GM19467 (cell line): ENCODE measurements around the gene STUB1.

ENCODE experiments used
- ATAC-seq: cut with Tn5 transposase; IDR thresholded peaks from one replicate; pipeline ENCODE4 v1.9.1; 2021; ENCODE audit warnings: mild to moderate bottlenecking, moderate library complexity; ENCODE audit not compliant: unreplicated experiment

Gene STUB1

GRCh38 chr16:679814-680624, at the start of gene STUB1:
STUB1 (plus strand) TSS chr16:680410; CDS start chr16:680526, 116 bp downstream.
- no peak for ATAC-seq

DNA sequence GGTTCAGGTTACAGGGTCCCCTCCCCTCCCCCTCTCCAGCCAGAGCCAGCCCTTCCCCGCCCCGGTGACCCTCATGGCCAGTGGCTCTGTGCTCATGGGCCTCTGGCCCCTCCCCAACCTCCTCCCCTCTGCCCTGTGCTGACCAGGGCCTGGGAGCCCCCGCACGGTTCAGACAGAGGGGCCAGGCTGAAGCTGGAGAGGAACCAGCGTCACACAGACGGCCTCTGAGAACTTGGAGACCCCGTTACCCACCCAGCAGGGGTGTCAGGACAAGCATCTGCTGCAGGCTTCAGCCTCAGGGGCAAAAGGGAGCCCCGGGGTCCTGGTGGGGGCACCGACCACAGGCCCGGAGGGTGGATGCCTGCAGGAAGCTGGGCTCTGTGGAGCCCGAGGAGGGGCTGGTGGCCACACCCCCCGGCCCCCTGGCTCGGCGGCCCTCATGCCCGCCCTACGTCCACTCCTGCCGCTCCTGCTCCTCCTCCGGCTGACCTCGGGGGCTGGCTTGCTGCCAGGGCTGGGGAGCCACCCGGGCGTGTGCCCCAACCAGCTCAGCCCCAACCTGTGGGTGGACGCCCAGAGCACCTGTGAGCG, 49.3 kb upstream of the STUB1 start, which contains the start of gene WFIKKN1:
WFIKKN1 (plus strand) TSS at position 171 of the 591 bp plus-strand sequence; CDS start at position 440, 269 bp downstream.
- no peak for ATAC-seq

DNA sequence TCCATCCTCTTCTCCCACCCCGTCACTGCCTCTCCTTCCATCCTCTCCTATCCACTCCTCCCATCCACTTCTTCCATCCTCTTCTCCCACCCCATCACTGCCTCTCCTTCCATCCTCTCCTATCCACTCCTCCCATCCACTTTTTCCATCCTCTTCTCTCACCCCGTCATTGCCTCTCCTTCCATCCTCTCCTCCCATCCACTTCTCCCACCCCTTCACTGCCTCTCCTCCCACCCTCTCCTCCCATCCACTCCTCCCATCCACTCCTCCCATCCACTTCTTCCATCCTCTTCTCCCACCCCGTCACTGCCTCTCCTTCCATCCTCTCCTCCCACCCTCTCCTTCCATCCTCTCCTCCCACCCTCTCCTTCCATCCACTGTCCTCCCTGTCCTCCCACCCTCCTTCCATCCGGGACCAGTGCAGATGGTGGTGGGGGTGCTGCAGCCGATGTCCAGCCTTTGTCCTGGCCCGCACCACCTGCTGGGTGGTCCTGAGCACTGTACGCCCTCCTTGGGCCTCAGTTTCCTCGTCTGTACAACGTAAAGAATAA, 48.3 kb upstream of the STUB1 start:
- no peak for ATAC-seq

- no peak for ATAC-seq
These were observed 47.5 kb upstream of the STUB1 start for GRCh38 chr16:632486-633335.

DNA sequence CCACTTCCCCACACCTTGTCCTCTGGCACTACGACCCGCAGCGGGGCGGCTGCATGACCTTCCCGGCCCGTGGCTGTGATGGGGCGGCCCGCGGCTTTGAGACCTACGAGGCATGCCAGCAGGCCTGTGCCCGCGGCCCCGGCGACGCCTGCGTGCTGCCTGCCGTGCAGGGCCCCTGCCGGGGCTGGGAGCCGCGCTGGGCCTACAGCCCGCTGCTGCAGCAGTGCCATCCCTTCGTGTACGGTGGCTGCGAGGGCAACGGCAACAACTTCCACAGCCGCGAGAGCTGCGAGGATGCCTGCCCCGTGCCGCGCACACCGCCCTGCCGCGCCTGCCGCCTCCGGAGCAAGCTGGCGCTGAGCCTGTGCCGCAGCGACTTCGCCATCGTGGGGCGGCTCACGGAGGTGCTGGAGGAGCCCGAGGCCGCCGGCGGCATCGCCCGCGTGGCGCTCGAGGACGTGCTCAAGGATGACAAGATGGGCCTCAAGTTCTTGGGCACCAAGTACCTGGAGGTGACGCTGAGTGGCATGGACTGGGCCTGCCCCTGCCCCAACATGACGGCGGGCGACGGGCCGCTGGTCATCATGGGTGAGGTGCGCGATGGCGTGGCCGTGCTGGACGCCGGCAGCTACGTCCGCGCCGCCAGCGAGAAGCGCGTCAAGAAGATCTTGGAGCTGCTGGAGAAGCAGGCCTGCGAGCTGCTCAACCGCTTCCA, 46.7 kb upstream of the STUB1 start:
- ATAC-seq, result no peak

DNA sequence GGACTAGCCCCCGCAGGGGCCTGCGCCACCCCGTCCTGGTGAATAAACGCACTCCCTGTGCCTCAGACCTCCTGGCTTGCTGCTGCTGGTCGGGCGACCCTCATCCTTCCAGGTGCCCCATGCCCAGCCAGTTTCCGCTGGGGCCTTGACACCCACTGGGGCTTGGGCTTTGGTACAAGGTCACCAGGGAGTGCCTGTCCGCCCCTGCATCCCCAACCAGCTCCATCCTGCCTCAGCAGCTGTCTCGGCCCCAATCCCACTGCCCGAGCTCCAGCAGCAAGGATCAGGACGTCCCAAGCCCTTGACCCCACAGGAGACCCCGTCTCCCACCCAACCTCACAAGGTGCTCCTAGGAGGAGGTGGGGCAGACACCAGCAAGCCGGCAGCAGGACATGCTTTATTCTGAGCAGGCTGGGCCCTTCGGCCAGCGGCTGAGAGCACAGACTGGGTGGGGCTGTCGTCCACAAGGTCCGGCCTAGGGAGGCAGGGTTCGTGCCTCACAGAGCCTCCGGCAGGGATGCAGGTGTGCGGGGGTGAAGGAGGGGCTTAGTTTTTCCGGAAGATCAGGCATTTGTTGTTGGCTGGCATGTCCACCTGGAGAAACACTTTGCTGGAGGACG, 46.0 kb upstream of the STUB1 start:
- no peak for ATAC-seq

DNA sequence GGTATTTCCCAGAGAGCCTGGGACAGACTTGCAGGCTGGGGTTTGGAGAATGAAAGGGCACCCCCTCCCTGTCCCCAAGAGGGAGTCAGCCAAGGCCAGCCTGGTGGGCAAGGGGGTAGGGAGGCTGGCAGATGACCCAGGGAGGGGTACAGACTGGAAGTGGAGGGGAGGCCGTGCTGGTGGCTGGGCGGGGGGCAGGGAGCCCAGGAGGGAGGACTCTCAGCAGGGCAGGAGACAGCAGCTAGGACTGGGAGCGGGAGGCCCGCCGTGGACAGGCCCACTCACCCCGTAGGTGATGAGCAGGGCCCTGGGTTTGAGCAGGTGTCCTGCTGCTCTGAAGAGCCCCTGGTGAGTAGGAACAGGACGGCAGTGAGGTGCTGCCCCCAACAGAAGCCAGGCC, 45.2 kb upstream of the STUB1 start:
- ATAC-seq, result no peak

DNA sequence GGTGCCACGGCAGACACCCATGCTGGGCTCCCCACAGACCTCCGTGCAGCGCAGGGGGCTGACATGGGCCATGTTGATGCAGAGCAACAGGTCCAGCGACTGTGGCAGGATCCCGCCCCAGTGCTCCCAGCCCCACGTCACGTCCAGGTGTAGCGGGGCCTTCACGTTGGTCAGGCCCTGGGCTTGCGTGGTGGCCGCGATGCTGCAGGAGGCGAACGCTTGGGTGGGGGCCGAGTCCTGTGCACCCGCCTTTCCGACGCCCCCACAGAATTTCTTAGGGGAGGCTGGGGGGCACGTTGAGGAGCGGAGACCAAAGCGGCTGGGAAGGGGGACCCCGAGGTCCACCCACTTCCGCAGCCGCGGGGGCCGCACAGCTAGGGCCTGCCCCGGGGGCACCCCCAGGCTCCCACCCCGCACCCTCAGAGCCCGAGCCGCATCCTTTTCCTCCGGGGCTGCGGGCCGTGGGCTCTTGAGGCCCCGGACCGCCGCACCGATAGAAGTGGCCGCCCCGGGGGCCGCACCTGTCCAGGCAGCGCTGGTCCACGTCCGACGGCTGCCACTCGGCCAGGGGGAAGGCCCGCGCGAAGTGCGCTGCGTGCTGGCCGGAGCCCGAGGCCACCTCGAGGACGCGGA, 44.5 kb upstream of the STUB1 start:
- peak; percentile 3 for ATAC-seq

- ATAC-seq, result peak; percentile 64
These were observed 43.8 kb upstream of the STUB1 start, which contains the start of gene METTL26 for GRCh38 chr16:636206-637080. METTL26 (minus strand) TSS chr16:636305; CDS start chr16:636290, 15 bp downstream.

- ATAC-seq, result no peak
These were observed 42.9 kb upstream of the STUB1 start for GRCh38 chr16:637081-638018.

- ATAC-seq, result no peak
These were observed 42.1 kb upstream of the STUB1 start for GRCh38 chr16:638034-638543.

DNA sequence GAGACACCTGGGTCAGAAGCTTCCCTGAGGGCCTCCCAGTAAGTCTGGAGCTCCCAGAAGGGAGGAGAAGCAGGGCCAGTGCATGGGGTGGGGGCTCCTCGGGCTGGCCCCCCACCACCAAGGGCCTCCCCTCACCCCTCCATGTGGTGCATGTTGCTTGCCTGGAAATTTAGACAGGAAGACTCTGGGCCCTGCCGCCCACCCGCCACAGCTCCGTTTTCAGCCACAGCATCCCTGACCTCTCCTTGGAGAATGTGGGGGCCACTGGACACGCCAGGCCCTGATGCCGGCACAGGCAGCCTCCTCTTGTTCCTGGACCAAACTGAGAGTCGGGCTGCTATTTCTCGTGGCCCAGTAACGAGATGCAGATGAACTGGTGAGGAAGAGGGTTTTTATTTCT, 41.4 kb upstream of the STUB1 start:
- ATAC-seq, result no peak

DNA sequence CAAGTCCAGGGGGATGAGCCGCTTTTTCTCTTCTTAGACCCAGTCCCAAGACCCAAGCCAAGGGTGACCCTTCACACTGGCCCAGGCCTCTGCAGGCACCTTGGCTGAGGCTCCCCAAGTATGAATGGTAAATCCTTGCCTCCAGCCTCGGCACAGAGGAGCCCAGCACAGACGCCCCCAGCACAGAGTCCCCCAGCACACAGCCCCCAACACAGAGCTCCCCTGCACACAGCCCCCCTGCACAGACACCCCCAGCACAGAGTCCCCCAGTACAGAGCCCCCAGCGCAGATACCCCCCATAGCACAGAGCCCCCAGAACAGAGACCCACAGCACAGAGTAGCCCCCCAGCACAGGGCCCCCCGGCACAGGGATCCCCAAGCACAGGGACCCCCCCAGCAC, 39.6 kb upstream of the STUB1 start:
- no peak for ATAC-seq

GRCh38 chr16:641326-642188, 38.7 kb upstream of the STUB1 start, which contains the start of gene MCRIP2:
MCRIP2 (plus strand) TSS chr16:641828; CDS start chr16:641992, 164 bp downstream.
- no peak for ATAC-seq

DNA sequence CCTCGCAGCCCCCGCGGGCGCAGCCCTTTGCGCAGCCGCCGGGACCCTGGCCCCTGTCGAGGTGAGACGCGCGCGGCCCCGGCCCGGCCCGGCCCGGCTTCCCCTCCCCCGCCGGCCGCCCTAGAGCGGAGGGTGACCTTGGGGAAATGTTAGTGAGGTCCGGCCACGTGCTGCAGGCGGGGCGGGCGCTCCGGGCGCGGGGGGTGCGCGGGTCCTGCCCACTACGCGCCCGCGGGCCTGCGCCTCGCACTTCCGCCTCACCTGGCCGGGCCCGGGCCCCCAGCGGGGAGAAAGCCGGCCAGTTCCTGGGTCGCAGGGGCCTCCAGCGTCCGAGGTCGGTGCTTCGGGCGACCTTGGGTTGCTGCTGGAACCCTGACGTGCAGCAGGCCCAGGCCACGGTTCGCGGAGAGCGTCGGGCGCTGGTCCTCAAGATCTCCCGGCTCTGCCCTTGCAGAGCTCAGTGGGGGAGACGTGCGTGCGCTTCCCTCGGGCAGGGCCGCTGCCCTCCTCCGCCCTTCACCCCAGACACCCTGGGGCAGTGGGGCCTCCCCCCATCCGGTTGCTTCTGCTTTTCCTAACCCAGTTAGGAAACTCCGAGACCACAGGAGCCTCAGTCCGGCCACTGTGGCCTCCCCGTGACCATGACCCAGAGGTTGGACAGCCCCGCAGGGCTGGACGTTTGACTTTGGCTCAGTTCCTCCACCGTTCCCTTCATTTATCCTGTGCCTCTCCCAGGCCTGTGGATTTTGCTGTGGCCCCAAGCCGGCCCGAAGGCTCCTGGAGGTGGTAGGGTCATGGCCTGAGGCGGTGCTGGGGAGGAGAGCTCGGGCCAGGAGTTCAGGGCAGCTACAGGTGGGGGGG, 37.8 kb upstream of the STUB1 start:
- no peak for ATAC-seq
